HG02759 (cell line): ENCODE data around the gene MEIS2.

ENCODE experiments used
- ATAC-seq: cut with Tn5 transposase; IDR thresholded peaks from one replicate; pipeline ENCODE4 v1.9.1; 2021; ENCODE audit warnings: mild to moderate bottlenecking, moderate library complexity; ENCODE audit not compliant: unreplicated experiment

Gene MEIS2

DNA sequence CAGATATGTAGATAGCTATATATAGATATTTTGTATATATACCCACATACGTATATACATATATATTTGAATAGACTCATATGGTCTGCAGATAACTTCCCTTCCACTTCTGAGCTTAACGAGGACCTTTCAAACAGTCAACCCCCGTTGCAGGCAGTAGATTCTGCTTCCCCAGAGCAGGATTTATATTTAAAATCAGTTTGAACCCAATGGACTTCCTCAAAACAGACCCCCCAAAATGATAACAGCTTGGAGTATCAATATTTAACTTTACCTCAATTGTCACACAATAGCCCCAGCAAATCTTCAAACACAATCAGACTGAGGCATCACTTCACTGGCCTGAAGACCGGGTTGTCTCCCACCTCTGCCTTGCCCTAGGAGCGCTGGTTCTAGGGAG lies 218.3 kb downstream of the MEIS2 start:
- ATAC-seq: no peak

DNA sequence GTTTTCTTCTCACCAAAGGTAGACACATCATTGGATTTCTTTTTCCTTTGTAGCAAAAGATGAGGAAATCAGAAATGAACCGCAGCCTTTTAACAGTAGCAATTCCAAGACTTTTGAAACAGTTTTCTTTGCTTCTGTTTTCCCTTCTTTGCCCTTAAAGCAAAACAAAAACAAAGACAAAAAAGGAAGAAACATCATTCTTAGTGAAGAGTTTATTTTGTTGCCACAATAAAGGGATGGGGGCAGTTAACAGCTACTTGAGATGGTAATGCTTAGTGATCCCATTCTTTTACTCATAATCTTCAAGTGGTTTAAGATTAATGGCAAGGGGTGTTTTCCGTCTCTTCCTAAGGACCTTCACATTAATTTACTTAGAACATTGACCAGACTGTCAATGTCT lies 218.8 kb downstream of the MEIS2 start:
- no peak for ATAC-seq

DNA sequence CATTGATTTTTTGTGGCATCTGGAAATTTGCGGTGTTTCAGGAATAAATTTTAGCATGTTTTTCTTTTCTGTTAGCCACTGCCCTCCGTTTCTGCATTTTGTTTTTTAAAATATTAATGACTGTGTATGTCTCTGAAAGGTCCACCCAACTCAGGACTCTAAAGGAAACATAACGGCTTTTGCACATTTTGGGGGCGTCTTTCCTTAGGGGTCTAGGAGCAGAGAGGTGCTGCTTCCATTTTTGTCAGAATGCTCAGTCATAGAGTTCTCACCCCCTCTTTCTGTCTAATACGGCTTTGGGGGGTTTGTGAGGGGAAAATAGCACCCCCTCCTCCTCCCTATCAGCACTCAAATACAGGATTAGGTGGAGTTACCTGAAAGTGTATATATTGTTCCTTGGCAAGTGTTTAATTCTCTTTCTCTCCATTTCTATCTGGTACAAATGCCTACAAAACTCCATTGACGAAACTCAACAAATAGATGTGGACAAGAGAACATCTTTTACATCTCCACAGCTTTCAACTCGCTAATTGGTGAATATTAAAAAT lies 219.4 kb downstream of the MEIS2 start:
- no peak for ATAC-seq

DNA sequence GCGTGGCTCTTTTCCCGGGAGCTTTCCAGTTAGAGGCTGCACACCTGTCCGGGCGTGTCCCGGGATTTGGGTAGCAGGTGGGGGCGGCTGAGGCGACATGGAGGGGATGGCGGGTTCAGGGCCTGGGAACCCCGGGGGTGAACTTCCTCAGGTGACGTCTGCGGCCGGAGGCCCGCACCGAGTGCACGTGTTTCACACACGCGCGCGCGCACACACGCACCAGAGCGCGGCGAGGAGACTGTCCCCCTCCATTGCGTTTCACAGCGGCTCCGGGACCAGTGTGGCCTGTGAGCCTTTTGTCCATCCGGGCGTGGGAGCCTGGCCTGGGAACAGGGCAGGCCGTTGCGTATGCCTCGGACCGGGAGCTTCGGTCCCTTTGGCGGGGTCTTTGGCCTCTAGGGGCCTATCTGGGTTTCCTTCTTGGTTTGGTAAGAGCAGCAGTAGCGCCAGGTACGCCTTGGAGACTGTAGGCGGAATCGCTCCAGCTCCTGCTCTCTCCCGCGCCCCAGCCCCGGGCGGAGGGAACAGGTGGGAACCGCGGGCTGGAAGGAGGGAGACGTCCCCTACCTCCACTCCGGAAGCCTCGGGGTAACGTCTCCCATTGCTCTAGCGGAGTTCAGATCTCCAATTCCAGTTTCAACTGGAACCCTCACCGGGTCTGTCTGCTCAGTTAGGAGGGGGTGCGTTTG lies 220.0 kb downstream of the MEIS2 start:
- no peak for ATAC-seq

DNA sequence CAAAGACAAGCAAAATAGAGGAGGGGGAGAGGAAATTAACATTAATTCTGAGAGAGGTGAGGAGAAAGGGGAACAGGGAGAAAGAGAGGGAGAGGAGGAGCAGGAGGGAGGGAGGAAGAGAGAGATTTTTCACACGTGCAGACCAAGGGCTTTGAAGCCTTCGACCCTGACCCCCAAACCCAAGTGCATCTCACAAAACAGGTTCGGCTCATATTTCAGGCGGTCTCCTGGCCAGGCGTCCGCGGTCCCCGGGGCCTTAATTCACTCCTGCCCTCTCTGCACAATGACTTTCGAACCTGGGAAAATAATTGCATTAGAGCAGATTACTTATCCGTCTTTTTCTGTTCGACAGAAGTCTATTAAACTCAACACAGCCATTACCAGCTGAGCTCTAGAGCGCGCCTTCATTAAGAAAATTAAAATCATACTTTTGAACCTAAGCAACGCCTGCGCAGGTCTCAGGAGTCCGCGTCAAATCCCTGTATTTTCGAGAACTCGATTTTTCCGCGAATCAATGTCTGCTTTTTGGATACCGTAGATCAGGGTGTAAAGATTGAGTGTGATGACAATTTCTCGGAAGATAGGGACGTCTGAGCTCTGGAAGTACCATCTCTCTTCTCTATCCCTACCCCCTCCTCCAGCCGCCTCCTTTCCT lies 220.7 kb downstream of the MEIS2 start:
- ATAC-seq: no peak

DNA sequence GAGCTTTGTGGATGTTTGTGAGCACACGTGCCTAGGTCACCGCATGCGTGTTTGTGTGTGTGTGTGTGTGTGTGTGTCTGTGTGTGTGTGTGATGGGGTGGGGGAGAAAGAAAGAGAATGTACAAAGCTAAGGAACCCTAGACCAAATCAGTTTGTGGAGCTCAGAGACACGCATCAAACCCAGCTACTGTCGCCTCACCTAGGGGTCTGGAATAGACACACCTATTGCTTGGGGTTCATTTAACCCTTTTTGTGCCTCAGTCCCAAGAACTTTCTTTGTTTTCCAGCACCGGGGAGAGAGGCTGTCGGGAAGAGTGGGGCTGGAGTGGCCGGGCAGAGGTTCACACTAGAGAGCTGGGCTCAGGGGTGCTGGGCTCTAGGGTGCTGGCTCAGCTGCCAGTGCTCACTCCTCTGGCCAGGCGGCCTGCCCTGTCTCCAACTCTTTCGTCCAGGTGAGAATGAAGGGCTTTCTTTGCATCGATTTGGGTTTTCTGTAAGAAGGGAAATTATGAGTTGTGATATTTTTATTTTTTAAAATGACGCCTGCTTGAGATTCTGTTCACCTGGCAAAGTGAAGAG lies 221.6 kb downstream of the MEIS2 start:
- ATAC-seq: no peak

DNA sequence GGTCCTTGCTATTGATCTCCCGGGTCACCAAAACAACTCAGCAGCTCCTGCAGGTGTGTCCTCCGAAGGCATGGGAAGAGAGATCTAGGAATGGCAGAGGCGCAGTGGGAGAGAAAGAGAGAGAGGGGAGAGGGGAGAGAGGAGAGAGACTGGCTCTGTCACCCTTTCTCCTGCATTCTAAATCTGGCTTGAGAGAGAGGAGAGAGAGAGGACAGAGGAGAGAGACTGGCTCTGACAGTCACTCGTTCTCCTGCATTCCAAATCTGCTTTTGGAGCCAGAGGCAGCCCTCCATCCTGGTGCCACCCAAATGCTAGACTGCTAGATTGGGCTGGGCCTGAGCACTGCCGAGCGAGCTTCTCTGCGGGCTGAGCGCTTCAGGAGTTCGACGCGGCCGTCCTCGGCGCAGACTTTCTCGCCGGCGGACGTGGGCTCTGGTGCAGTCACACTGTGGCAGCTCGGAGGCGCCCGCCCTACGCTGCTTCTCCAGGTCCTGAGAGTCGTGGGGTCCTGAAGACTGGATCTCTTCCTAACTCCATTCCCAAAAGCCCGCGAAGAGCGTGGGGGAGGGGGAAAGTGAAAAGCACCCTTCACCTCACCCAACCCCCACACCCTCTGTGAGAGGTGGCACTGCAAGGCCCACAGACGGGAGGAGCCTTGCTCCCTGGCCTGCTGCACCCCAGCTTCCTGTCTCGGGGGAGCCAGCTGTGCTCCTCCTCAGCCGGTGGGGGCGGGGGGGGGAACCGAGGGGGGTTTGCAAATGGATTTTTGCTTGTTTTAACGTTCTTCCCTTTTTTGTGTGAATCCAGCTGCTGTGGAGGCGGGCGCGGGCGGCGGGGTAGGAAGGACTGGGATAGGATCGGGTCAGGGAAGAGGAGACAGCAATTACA lies 222.3 kb downstream of the MEIS2 start:
- peak; percentile 70 for ATAC-seq

DNA sequence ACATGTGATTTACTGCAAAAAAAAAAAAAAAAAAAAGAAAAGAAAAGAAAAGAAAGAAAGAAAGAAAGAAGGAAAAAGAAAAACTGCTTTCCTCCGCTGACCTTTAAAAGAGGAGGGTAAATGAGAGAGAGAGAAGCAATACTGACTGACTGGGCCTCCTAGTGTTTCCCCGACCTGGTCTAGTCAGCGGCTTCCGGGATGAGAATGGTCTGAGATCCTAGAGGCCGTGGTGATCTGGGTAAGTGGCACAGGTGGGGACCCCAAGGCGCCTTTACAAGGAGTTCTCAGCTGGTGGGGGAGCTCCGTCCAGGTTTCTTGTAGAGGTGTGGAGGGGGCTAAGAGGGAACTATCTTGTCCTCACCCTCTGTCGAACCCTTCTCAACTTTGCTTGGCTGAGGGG lies 223.1 kb downstream of the MEIS2 start:
- ATAC-seq: no peak

DNA sequence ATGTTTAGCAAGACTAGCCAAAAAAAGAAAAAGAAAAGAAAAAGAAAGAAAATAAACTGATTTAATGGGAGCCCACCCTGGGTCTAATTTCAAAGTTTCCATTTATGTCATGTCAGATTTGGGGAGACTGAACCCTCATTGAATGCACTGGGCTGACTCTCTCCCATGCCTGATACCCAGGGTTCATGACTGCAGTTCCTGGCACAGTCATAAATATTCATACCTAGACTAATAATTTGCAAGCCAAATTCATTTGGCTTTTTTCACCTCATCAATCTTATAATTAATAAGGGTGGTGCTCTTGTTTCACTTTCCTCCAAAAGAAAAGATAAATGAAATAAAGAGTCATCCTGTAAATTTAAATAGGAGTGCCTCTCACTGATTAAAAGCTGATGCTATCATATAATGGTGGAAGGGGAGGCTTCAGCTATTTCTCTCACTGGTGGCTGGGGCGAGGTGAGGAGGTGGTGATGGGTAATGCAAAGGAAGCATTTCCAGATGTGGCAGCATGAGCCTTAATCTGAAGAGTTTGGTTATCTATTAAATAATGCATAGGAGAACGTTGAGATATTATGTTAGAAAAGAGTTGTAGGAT lies 224.5 kb downstream of the MEIS2 start:
- ATAC-seq: no peak

DNA sequence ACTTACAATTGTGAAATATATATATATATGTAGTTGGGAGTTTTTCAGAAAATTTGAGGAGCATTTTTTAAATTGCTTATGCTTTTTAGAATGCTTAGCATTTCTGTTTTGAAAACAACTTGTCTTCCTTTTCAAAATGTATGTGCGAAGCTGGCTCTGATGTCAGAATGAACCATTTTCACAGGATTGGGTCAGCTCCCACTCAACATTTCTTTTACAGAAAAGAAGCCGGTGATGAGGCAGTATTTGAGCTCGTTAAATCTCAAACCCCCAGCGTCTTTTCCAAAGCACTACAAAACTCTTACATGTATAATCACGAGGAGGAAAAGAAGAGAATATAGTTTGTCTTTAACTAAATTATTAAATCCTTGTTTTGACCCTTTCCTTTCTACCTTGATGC lies 225.4 kb downstream of the MEIS2 start:
- ATAC-seq: no peak

DNA sequence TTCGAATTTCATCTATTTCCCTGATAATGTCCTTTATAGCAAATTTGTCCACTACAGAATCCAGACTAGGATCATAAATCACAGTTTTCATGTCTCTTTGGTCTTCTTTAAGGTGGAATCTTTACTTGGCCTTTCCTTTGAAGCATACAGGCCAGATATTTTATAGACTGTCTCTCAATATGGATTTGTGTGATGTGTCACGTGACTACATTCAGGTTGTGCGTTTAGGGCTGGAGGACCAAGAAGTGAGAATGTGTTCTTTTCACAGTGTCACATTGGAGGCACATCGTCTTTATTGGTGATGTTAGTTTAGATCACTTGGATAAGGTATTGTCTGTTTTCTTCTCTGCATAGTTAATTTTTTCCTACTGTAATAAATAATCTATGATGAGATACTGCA lies 232.9 kb downstream of the MEIS2 start:
- no peak for ATAC-seq

DNA sequence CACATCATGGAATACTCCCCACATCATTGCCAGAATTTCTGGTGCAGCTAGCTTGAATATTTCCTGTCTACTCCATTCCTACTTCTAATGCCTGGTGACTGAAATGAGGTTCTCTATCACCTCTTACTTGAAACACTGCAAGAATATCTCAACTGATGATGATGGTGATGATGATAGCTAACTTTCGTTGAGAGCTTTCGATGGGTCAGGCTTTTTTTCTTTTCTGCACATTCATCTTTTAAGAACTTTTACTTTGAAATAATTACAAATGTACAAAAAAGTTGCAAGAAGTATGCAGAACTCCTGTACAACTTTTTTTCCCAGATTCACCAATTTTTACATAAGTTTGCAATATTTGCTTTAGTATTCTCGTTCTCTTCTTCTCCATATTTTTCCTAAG lies 233.5 kb downstream of the MEIS2 start:
- ATAC-seq: no peak

DNA sequence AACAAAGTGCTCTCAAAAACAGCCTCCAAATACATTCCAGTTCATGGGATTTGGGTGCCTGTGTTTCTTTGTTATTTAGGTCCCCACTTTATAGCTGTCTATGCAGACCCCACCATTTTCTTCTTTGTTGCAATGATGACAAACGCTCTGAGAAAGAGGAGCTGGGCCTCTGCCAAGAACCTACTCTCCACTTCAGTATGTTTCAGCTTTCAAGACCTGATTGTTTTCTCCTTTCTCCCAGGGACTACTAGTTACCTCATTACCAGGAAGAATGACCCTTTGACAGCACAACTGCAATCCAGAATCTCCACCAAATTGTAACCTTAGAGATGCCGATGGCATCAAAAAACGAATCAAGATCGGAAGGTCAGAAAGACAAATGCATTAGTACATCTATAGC lies 236.8 kb downstream of the MEIS2 start:
- ATAC-seq: no peak

DNA sequence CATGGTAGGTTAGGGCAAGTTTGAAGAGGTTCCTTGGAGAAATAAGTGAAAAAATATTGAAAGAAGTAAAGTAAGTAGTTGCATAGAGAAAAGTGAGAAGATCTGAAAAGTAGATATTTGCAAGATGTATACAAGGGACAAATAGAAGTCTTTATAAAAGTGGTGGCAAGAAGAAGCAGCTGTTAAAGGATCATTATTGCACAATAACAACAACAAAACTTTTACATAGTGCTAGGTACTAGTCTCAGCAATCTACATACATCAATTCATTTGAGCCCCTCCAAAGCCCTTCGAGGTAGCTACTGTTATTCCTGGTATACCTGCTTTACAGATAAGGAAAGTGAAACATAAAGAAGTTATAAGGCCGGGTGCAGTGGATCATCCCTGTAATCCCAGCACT lies 239.6 kb downstream of the MEIS2 start:
- ATAC-seq: no peak

DNA sequence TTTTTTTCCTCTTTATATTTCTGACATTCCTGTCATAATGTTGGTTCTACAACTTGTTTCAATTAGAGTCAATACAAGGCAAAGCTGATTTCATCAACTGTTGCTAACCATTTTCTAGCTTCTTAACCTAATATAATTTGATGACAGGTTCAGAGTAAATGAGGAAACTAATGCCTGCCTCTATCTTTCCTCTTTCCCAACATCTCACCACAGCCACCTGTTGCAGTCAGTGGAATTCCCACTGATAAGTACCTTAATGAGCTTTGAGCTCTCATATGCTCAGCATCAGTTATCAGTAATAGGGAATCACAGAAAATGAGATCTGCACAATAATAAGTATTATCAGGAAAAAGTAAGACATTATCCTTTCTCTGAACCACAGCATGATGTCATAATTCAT lies 241.9 kb downstream of the MEIS2 start:
- ATAC-seq: no peak

DNA sequence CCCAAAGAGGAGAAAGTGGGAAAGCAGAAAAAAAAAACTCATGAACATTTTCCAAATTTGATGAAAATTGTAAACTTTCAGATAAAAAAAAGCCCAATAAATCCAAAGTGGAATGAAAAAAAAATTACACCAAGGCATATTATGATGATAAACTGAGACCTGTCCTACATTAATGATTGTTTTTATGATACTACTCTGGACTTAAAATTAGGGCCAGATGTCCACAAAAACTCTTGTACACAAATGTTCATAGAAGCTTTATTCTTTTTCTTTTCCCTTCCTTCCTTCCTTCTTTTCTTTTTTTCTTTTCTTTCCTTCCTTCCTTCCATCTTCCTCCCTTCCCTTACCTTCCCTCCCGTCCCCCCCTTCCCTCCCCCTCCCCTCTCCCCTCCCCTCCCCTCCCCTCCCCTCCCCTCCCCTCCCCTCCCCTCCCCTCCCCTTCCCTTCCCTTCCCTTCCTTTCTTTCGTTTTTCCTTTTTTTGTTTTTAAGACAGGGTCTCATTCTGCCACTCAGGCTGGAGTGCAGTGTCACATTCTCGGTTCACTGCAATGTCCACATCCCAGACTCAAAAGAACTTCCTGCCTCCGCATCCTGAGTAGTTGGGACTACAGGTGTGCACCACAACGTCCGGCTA lies 243.9 kb downstream of the MEIS2 start:
- no peak for ATAC-seq

DNA sequence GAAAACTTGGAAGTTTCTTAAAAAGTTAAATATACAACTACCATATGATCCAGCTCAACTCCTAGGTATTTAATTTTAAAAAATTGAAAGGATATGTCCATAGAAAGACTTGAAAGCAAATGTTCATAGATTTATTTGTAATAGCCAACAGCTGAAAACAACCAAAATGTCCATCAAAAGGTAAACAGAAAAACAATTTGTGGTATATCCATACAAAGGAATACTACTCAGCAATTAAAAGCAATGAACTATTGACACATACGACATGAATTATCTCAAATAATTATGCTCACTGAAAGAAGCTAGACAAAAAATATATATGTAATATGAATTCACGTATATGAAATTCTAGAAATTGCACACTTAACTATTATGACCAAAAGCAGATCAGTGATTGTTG lies 249.5 kb downstream of the MEIS2 start:
- no peak for ATAC-seq

DNA sequence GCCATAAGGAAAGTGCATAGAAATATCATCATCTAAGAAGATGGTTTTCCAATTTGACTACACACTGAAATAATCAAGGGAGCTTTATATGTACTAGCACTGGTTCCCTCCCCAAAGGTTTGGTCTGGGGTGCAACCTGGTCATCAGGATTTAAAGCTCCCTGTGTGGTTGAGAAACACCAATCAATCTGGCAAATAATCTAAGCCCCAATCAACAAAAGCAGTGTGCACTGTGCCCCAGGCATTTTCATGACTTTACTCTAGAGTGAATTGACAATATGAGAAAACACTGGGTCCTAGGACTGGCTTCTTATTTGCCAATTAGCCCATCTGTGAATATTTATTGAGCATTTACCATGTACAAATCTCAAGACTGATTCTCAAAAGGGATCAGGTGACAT lies 255.1 kb downstream of the MEIS2 start:
- ATAC-seq: no peak

DNA sequence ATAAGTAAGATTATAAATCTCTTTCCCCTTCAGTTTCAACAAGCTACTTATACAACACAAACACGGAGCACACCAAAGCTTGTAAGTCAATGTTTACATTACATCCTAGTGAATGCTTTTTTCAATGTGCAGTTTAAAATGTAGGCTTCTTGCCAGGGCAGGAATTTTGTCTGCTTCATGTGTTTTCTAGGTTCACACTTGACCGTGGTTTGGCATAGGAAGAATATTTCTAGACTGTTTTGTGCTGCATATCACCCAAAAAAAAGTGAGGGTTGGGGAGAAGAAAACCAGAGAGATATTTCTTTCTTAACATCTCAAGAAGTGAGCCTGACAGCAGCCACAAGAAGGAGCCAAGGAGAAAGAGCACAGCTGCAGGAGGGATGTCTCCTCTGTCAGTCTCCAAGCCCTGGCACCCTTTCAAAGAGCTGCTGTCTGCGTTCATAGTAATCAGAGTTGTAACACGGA lies 255.8 kb downstream of the MEIS2 start:
- ATAC-seq: no peak

DNA sequence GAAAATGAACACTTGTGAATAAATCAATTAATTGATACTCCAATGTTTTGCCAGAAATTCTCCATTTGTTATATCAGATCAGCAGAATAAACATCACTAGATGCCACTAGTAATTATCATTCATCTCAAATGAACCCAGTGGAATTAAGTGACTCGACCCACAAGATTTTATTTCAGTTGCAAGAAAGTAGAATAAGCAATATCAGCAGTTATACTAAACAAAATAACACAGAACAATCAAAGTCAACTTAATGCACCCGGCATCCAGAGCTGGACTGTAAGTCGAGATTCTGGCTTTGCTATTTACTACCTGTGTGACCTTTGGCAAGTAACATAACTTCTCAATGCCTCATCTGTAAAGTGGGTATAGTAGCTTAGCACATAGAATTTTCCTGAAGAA lies 256.5 kb downstream of the MEIS2 start:
- no peak for ATAC-seq
